Tibial nerve (tissue), 4 donors: ENCODE data around the gene SLC16A10.

Experiments
- CTCF ChIP-seq, 5 experiments: fragments of 200-600 bp in 3 of 5; fragments of 450-650 bp in 2 of 5; sonication (generic) in 3 of 5; IDR thresholded peaks; one replicate each; pipeline ENCODE4 v1.5.1; 2016 to 2019; ENCODE audit warnings: antibody characterized with exemption in 5 of 5, mild to moderate bottlenecking in 3 of 5, moderate library complexity in 2 of 5
- EP300 ChIP-seq, 2 donors: sonication (generic); formaldehyde crosslinking; IDR thresholded peaks; one replicate each; pipeline ENCODE4 v1.6.1; 2017; ENCODE audit warnings: antibody characterized with exemption in 2 of 2, mild to moderate bottlenecking in 1 of 2
- POLR2A ChIP-seq, 2 donors: fragments of 450-650 bp; IDR thresholded peaks; one replicate each; pipeline ENCODE4 v1.6.1; 2017; ENCODE audit warnings: antibody characterized with exemption in 2 of 2, mild to moderate bottlenecking in 2 of 2, moderate library complexity in 2 of 2

- TF ChIP-seq POLR2A (IDR thresholded peaks at IDR 0.05) (no peak), CTCF (IDR thresholded peaks at IDR 0.05) (no peak), EP300 (IDR thresholded peaks at IDR 0.05) (no peak)
Measured at GRCh38 chr6:111148110-111148509, 60.8 kb downstream of the SLC16A10 start.
